GM19467 (cell line): Measurements from ENCODE around the gene GPC5.
"Not testable (repeated sequence)": the region's sequence is repeated elsewhere in the genome, so short reads cannot be mapped to it uniquely, and the experiment has no call there.

Source experiments
- ATAC-seq: cut with Tn5 transposase; IDR thresholded peaks from one replicate; pipeline ENCODE4 v1.9.1; 2021; ENCODE audit warnings: mild to moderate bottlenecking, moderate library complexity; ENCODE audit not compliant: unreplicated experiment

Gene GPC5

GRCh38 chr13:92224052-92224821 lies 825.8 kb downstream of the GPC5 start:
- no peak for ATAC-seq

DNA sequence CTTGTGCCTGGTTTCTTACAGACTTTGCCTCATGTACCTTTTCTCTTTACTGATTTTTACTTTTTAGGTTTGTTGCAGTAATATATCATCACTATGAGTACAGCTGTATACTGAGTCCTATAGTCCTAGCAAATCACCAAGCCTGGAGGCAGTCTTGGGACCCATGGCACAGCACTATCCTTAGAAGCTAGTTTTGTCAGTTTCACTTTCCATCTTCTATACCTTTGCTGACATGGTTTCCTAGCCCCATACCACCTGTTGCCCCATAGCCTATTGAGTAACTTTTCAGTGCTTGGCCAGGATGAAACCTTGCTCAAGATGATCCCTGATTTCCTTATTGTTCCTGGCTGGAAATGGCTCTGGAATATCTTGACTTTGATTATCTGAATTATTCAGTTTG lies 826.4 kb downstream of the GPC5 start:
- no peak for ATAC-seq

GRCh38 chr13:92225861-92226260 lies 827.4 kb downstream of the GPC5 start:
- no peak for ATAC-seq

- ATAC-seq: no peak
Measured at GRCh38 chr13:92232871-92233270, 834.5 kb downstream of the GPC5 start.

DNA sequence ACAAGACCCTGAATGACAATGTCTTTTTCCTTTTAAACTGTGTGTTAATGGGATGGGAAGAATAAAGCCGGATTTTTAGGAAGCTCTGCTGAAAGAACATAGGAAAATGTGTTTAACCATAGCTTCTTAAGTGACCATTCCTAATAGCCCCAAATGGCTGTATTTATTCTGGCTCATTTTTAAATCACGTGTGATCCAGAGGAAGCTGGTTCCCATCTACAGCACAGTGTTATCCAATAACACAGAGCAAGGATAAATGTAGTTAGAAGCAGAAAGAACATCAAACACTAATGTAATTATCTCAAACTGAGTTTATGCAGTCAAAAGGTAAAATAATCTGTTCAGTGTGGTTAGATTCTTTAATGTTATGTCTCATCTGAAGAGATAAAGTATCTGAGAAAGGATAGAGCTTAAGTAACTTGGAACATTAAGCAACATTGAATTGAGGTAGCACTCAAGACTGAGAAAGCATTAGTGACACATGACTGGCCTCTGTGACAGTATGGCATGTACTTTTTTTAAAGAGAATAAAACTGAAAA lies 853.3 kb downstream of the GPC5 start:
- ATAC-seq: no peak

GRCh38 chr13:92255526-92255925 lies 857.1 kb downstream of the GPC5 start:
- ATAC-seq: no peak

GRCh38 chr13:92256211-92256610 lies 857.8 kb downstream of the GPC5 start:
- no peak for ATAC-seq

DNA sequence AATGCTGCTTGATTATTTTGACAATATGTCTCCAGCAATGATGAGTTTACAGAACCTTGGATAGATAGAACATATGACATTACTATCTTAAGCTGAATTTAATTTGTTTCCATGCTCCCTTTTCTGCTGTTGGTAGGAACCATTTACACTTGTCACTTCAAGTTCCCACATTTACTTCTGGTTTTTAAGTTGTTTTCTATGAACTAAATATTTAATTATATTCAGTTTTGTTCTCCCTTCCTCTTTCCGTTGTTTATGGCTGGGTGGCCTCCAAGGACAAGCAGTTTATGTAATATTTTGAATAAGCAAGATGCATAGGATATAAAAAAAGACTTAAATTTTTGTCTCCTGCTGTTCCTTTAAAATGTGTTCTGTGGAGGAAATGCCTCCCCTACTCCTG lies 860.6 kb downstream of the GPC5 start:
- no peak for ATAC-seq

- no peak for ATAC-seq
Measured at GRCh38 chr13:92259523-92259922, 861.1 kb downstream of the GPC5 start.

- no peak for ATAC-seq
Measured at GRCh38 chr13:92260363-92260762, 861.9 kb downstream of the GPC5 start.

GRCh38 chr13:92262100-92262788 lies 863.8 kb downstream of the GPC5 start:
- ATAC-seq: no peak

GRCh38 chr13:92265408-92265807 lies 867.0 kb downstream of the GPC5 start:
- no peak for ATAC-seq

DNA sequence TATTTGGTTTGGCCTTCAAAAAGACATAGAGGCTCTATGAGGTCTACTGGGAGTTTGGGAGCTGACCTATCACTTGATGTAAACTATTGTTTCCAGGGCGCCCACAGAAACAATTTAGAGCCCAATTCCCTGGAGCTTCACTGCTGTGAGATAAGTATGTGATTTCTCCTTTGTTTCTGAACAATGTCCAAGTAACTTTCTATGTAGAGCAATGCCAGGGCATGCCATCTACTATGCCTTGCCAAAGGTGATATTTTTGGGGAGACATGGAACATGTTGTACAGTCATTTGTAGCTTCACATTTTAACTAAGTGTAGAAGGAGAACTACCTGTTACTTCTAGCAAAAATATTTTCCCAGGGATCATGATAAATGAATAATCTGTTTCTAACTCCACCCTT lies 872.6 kb downstream of the GPC5 start:
- no peak for ATAC-seq

DNA sequence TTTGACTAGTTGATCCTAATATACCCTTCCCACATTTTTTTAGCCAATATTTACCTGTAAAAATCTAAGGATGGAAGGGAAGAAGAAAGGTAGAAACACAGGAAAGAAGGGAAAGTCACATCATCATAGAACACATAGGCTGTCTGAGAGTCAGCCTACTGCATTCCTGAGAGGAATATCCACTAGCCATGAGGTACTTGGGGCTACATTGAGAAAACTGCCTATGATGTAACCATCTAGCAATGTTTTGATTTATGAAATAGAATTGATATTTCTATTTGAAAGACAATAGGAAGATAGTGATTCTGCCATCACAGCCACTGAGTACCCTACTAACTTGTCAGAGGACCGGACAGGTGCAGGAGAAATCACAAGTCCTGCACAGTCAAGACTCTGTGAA lies 873.8 kb downstream of the GPC5 start:
- no peak for ATAC-seq

- not testable (repeated sequence) for ATAC-seq
Measured at GRCh38 chr13:92280986-92281385, 882.6 kb downstream of the GPC5 start.

GRCh38 chr13:92290718-92291307 lies 892.4 kb downstream of the GPC5 start:
- ATAC-seq: not testable (repeated sequence)

GRCh38 chr13:92294533-92294932 lies 896.1 kb downstream of the GPC5 start:
- not testable (repeated sequence) for ATAC-seq

DNA sequence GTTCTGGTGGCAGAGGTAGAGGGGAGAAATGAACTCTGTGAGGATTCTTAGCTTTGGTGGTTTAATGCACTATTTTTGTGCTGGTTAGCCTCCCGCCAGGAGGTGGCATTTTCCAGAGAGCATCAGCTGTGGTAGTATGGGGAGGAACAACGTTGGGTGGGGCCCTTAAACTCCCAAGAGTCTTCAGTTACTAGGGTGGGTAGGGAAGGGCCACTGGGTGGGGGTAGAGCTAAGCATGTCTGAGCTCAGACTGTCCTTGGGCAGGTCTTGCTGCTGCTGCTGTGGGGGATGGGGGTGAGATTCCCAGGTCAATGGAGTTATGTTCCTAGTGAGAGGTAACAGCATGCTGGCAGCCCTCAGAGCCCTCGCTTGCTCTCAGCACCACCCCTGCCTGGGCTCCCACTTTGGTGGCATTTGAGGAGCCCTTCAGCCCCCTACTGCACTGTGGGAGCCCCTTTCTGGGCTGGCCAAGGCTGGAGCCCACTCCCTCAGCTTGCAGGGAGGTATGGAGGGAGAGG lies 897.8 kb downstream of the GPC5 start:
- ATAC-seq: not testable (repeated sequence)

DNA sequence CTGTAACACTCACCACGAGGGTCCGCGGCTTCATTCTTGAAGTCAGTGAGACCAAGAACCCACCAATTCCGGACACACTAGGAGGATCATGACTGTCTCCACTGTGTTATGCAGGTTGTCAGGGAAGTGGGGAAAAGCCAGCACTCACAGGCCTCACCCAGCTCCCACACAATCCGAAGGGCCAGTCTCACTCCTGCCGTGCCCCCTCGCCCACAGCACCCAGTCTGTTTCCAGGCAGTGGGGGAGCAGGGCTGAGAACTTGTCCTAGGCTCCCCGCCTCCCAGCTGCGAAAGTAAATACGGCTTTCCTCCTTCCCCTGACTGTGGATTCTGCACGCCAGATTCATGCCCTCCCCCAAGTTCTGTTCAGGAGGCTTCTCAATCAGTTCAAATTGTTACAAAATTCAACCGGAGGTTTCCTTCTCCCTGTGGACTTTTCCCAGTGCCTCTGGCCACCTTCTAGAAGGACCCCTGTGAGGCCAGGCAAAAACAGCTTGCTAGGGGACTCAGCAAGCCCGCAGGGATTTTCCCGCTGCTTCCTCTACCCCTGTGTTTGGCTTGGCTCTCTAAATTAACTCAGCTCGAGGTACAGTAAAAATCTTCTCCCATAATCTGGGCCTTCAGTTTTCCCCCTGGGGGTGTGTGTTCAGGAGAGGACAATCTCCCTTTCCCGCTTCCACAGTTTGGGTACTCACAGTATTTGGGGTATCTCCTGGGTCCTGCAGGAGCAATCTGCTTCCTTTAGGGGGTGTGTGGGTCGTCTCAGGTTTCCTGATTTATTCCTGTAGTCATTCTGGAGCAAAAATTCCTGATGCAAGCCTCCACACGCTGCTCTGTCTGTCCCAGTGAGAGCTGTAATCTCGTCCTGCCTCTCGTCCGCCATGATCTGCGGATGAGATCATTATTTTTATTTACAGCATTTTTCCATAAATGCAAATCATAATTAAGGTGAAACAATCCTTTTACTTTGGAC lies 899.8 kb downstream of the GPC5 start:
- no peak for ATAC-seq

DNA sequence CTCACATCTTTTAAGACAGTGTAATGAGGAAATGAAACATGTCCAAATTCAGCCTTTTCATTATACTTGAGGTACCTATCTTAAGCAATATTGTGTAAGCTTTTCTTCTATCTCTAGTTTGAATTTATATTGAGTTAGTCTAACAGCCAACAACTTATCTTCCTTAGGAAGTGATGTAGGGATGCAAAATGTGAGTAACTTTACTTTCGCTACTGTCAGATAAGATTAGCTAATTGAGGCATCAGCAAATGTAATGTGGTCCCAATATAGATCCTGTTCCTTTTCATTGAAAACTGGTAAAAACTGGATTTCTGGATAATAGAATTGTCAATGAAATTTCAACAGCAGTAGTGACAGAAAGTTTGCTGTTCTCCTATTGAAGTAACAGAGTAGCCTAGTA lies 902.2 kb downstream of the GPC5 start:
- ATAC-seq: no peak
